KMS-11 (cell line): ENCODE measurements around the gene CIAO2B.
"Not testable (repeated sequence)": the region's sequence is repeated elsewhere in the genome, so short reads cannot be mapped to it uniquely, and the experiment has no call there.

Experiments used
- H2AFZ ChIP-seq: fragments of 200-600 bp; sonication (generic); 2 replicates; pipeline ENCODE4 v1.6.1; 2016; ENCODE audit warnings: antibody characterized with exemption, mixed run types, low read depth
- H3K27ac ChIP-seq: fragments of 200-600 bp; sonication (generic); 2 replicates; pipeline ENCODE4 v1.6.1; 2016; ENCODE audit warnings: mild to moderate bottlenecking, mixed run types
- H3K27me3 ChIP-seq: fragments of 200-600 bp; sonication (generic); 2 replicates; pipeline ENCODE4 v1.6.1; 2017; ENCODE audit warnings: mild to moderate bottlenecking, low read depth, mixed run types, moderate library complexity; ENCODE audit not compliant: insufficient read depth
- H3K36me3 ChIP-seq: fragments of 200-600 bp; sonication (generic); 2 replicates; pipeline ENCODE4 v1.6.1; 2017; ENCODE audit warnings: mild to moderate bottlenecking, mixed run types; ENCODE audit not compliant: insufficient read depth
- H3K4me1 ChIP-seq: fragments of 200-600 bp; sonication (generic); 2 replicates; pipeline ENCODE4 v1.6.1; 2016; ENCODE audit warnings: mild to moderate bottlenecking, low read depth, mixed run types; ENCODE audit not compliant: poor library complexity, severe bottlenecking
- H3K4me2 ChIP-seq: fragments of 200-600 bp; sonication (generic); 2 replicates; pipeline ENCODE4 v1.7.0; 2016; ENCODE audit warnings: mild to moderate bottlenecking, mixed run types
- H3K4me3 ChIP-seq: fragments of 200-600 bp; sonication (generic); IDR thresholded peaks from 2 replicates; pipeline ENCODE4 v1.6.1; 2017; ENCODE audit warnings: low read depth, low read length, mixed read lengths; ENCODE audit not compliant: insufficient read depth
- H3K79me2 ChIP-seq: fragments of 200-600 bp; sonication (generic); 2 replicates; pipeline ENCODE4 v1.6.1; 2016; ENCODE audit warnings: low read depth, mixed run types; ENCODE audit not compliant: insufficient read depth
- H3K9ac ChIP-seq: fragments of 200-600 bp; sonication (generic); 2 replicates; pipeline ENCODE4 v1.6.1; 2016; ENCODE audit warnings: mild to moderate bottlenecking, mixed run types
- H4K20me1 ChIP-seq: fragments of 200-600 bp; sonication (generic); 2 replicates; pipeline ENCODE4 v1.6.1; 2016; ENCODE audit warnings: mild to moderate bottlenecking, mixed run types; ENCODE audit not compliant: insufficient read depth
- CTCF ChIP-seq: fragments of 200-600 bp; sonication (generic); conservative IDR thresholded peaks from 2 replicates; pipeline ENCODE4 v1.6.1; 2017; ENCODE audit warnings: low read depth, mild to moderate bottlenecking, antibody characterized with exemption, low read length, moderate library complexity, mixed read lengths

CIAO2B gene

DNA sequence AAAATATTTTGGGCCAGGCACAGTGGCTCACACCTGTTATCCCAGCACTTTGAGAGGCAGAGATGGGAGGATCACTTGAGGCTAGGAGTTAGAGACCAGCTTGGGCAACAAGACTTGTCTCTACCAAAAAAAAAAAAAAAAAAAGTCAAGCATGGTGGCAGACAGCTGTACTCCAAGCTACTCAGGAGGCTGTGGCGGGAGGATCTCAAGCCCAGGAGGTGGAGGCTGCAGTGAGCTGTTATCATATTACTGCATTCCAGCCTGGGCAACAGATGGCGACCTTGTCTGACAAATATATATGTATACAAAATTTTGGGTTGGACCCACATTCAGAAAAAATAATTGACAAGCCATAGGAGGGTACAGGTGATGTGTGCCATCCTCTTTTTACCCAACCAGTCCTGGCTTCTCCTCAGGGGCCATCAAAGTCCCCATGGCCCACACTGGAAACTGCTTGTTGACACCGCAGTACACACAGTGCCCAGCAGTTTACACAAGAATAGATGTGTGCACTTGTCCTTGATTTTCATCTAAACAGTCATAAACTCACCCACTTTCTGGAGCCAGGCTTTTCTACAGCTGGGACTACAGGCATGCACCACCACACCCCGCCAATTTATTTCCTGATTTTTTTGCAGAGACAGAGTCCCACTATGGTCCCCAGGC, 2.8 kb upstream of the CIAO2B start:
- H3K9ac ChIP-seq = no peak overlapping the region

DNA sequence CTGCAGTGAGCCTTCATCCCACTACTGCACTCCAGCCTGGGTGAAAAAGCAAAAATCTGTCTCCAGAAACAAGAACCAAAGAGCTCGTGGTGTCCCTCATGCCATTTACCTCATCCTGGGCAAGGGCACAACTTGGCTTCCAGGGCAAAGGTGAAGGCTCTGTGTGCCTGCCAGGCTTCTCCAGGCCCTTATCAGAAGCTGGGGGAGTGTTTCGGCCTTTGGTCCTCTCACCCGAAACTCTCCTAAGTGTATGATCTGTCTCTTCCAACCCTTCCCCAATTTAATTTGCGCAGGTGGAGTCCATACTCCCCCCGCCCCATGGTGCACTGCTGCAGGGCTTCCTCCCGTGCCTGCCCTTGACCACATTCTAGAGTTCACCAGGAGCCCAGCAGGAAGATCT, 2.3 kb upstream of the CIAO2B start:
- Histone ChIP-seq H2AFZ (no peak overlapping the region), H4K20me1 (no peaks in the 10 kb centered on the region), H3K27ac (no peak overlapping the region), H3K4me2 (no peak overlapping the region), H3K27me3 (no peaks in the 10 kb centered on the region), H3K4me1 (peaks cover 27% of the 10 kb centered on the region), H3K9ac (no peak overlapping the region), H3K4me3 (no peak overlapping the region), H3K79me2 (peaks cover 22% of the 10 kb centered on the region), H3K36me3 (no peaks in the 10 kb centered on the region)
- TF ChIP-seq CTCF = no peak

More for the DNA sequence above, 2.8 kb upstream of the CIAO2B start:
- Histone ChIP-seq H2AFZ (no peak overlapping the region), H3K4me1 (peaks cover 24% of the 10 kb centered on the region), H3K36me3 (no peaks in the 10 kb centered on the region), H3K4me2 (no peak overlapping the region), H3K4me3 (no peak overlapping the region), H3K79me2 (peaks cover 22% of the 10 kb centered on the region), H3K27ac (no peak overlapping the region), H4K20me1 (no peaks in the 10 kb centered on the region), H3K27me3 (no peaks in the 10 kb centered on the region)
- TF ChIP-seq CTCF = no peak

DNA sequence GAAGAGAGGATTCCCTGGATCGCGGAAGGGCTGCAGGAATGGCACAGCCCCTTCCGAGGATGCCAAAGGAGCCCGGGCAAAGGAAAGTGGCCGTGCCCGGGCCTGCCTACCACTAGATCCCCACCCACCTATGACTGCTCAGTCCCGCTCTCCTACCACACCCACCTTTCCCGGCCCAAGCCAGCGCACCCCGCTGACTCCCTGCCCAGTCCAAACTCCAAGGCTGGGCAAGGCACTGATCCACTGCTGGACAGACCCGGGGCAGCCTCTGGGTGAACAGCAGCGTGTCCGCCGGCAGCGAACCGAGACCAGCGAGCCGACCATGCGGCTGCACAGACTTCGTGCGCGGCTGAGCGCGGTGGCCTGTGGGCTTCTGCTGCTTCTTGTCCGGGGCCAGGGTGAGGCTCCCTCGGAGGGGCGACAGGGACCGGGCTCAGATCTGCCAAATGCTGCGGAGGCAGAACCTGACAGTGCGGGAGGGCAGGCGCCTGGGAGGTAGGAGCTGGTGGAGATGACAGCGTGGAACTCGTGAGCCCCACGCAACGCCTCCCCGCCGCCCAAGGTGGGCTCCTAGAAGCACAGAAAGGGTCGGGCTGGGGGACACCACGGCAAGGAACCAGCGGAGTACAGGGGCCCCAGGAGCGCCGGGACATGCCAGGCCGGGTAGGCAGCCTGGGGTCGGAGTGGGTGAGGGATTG, 1.3 kb upstream of the CIAO2B start, which contains the start of gene CES2:
Gene CES2 (plus strand): TSS at position 203 of the 698 bp plus-strand sequence. CDS start 120 bp downstream, at position 323.
- Histone ChIP-seq H3K36me3 (no peaks in the 10 kb centered on the region), H3K27me3 (no peaks in the 10 kb centered on the region), H2AFZ (peak within 1 kb of the TSS; percentile 60), H3K27ac (0 out of 2 replicates have a peak within 1 kb of the TSS, but pooled peaks have one; percentile 18), H3K4me2 (peak within 1 kb of the TSS; percentile 76), H3K4me3 (no peak within 1 kb of the TSS), H3K4me1 (peaks cover 27% of the 10 kb centered on the region), H3K9ac (peak within 1 kb of the TSS; percentile 59), H3K79me2 (peaks cover 22% of the 10 kb centered on the region), H4K20me1 (no peaks in the 10 kb centered on the region)
- TF ChIP-seq CTCF = no peak

DNA sequence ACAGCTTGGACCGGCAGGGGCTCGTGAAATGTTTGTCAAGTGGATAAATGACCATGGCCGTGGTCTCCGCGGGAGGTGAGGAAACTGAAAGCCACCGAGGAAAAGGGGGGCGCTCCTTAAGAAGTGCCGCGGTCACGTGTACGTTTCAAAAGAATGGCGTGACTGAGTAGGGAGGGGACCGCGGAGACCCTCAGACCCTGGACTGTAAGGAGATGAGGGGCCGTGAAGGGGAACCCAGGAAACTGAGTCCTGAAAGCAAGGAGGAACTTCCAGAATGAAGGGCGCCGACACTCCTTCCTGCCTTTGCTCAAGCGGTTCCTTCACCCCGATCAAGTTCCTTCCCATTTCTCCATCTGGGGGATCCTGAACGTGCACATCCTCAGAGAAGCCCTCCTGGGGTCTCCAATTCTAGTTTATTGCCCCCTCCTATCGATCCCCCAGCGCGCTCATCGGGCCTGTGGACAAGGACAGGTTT, 674 bp upstream of the CIAO2B start:
- not testable (repeated sequence) for H4K20me1 ChIP-seq, H3K36me3 ChIP-seq, H3K27me3 ChIP-seq, H3K4me3 ChIP-seq
- H3K4me1 ChIP-seq = peaks cover 27% of the 10 kb centered on the region
- peak overlapping the region; percentile 60 for H2AFZ ChIP-seq
- 0 out of 2 replicates have a peak overlapping the region, but pooled peaks have one; percentile 18 for H3K27ac ChIP-seq
- peak overlapping the region; percentile 59 for H3K9ac ChIP-seq
- H3K4me2 ChIP-seq = peak overlapping the region; percentile 76
- H3K79me2 ChIP-seq = peaks cover 22% of the 10 kb centered on the region
